GM12878 (cell line): ENCODE measurements around the gene CRAMP1. TPM values are rescaled to one million over a fixed set of nuclear protein-coding genes. Genes with fewer than 3 reads are reported as not detected.

ENCODE experiments used
- ATAC-seq: fragments of 200-7000 bp; cut with Tn5 transposase; 3 replicates; pipeline ENCODE4 v1.9.1; 2020; ENCODE audit warnings: mild to moderate bottlenecking, moderate library complexity
- BruUV-seq: library from RNA; stranded (reverse); fragments of 400-500 nt; replicated peaks from 2 replicates; lab custom pipeline; 2021; lab: Mats Ljungman, UMichigan
- CTCF ChIA-PET: fragments of 300-600 bp; sonication (Branson Sonifier 250); formaldehyde crosslinking; extraction: SDS; loops from one replicate; lab custom pipeline; 2021; ENCODE audit warnings: inconsistent platforms; lab: Yijun Ruan, JAX
- POLR2A ChIA-PET: fragments of 350-600 bp; formaldehyde crosslinking; extraction: SDS; loops from one replicate; lab custom pipeline; 2021; ENCODE audit warnings: inconsistent platforms; lab: Charles Lee
- RAD21 ChIA-PET: fragments of 300-600 bp; sonication (Branson Sonifier 250); formaldehyde crosslinking; loops from one replicate; lab custom pipeline; 2023; ENCODE audit warnings: antibody characterized with exemption; ENCODE audit not compliant: unreplicated experiment; lab: Charles Lee
- SMC1A ChIA-PET: fragments of 300-600 bp; sonication (Branson Sonifier 250); formaldehyde crosslinking; loops from one replicate; lab custom pipeline; 2023; ENCODE audit not compliant: unreplicated experiment, uncharacterized antibody; lab: Charles Lee
- DNase-seq: peaks from one replicate; pipeline ENCODE4 v3.0.0-alpha.2; 2011; ENCODE audit warnings: low read depth, low spot score
- FAIRE-seq: peaks from 3 replicates; lab custom pipeline; 2011; peaks lifted over from hg19 to GRCh38; lab: Jason Lieb, UNC
- H2AFZ ChIP-seq: 2 replicates; pipeline ENCODE4 v1.6.0; 2011; ENCODE audit warnings: low read depth, low read length, control low read depth; ENCODE audit not compliant: control insufficient read depth
- H3K27ac ChIP-seq: 2 replicates; pipeline ENCODE4 v1.5.1; 2011; ENCODE audit warnings: control low read depth; ENCODE audit not compliant: control insufficient read depth, insufficient read depth
- H3K27me3 ChIP-seq, 2 experiments: replicated peaks in 1 of 2; 2 replicates each; pipeline versions ENCODE4 v1.6.0 to v1.6.1; 2011; ENCODE audit warnings: low read length in 1 of 2; ENCODE audit not compliant: control insufficient read depth in 2 of 2, insufficient read depth in 2 of 2
- H3K36me3 ChIP-seq, 2 experiments: 2 replicates each; pipeline ENCODE4 v1.5.1; 2011; ENCODE audit warnings: low read length in 1 of 2; ENCODE audit not compliant: control insufficient read depth in 2 of 2, insufficient read depth in 2 of 2
- H3K4me1 ChIP-seq: 2 replicates; pipeline ENCODE4 v1.6.1; 2011; ENCODE audit warnings: mild to moderate bottlenecking, low read length, moderate library complexity, mixed read lengths; ENCODE audit not compliant: control insufficient read depth, insufficient read depth
- H3K4me2 ChIP-seq: 2 replicates; pipeline ENCODE4 v1.6.0; 2011; ENCODE audit warnings: control low read depth; ENCODE audit not compliant: control insufficient read depth, insufficient read depth
- H3K4me3 ChIP-seq: fragments of 200-600 bp; sonication (generic); 2 replicates; pipeline ENCODE4 v1.5.1; 2016
- H3K79me2 ChIP-seq: 2 replicates; pipeline ENCODE4 v1.6.0; 2011; ENCODE audit warnings: low read length; ENCODE audit not compliant: control insufficient read depth, insufficient read depth
- H3K9ac ChIP-seq: 2 replicates; pipeline ENCODE4 v1.8.0; 2011; ENCODE audit warnings: low read length, control low read depth, mixed read lengths; ENCODE audit not compliant: control insufficient read depth, insufficient read depth
- H3K9me3 ChIP-seq: replicated peaks from 3 replicates; pipeline ENCODE4 v1.5.1; 2011; ENCODE audit warnings: mild to moderate bottlenecking, low read length; ENCODE audit not compliant: control insufficient read depth, insufficient read depth
- H4K20me1 ChIP-seq: 2 replicates; pipeline ENCODE4 v1.6.0; 2011; ENCODE audit not compliant: control insufficient read depth, insufficient read depth
- CREM ChIP-seq: IDR thresholded peaks from 2 replicates; pipeline ENCODE4 v1.6.1; 2014; ENCODE audit warnings: antibody characterized with exemption, low read depth
- EGR1 ChIP-seq, 2 experiments: IDR thresholded peaks; 1 replicate in 1 of 2; 2 replicates in 1 of 2; pipeline ENCODE4 v1.6.1; 2011 to 2012; ENCODE audit warnings: low read depth in 2 of 2, low read length in 2 of 2, borderline replicate concordance in 1 of 2, mild to moderate bottlenecking in 1 of 2, moderate library complexity in 1 of 2
- MAX ChIP-seq: IDR thresholded peaks from 2 replicates; pipeline ENCODE4 v1.6.1; 2012; ENCODE audit warnings: low read depth, low read length, improper control_type of control experiment
- MEF2B ChIP-seq: fragments of 450-650 bp; IDR thresholded peaks from 2 replicates; pipeline ENCODE4 v1.6.1; 2018; ENCODE audit warnings: mild to moderate bottlenecking, moderate library complexity; ENCODE audit not compliant: partially characterized antibody, poor library complexity, severe bottlenecking
- PAX8 ChIP-seq: fragments of 450-650 bp; IDR thresholded peaks from 2 replicates; pipeline ENCODE4 v1.6.1; 2017; ENCODE audit warnings: mild to moderate bottlenecking, moderate library complexity
- RAD21 ChIP-seq: IDR thresholded peaks from 2 replicates; pipeline ENCODE4 v1.6.1; 2011; ENCODE audit warnings: mild to moderate bottlenecking, low read depth, low read length, moderate library complexity; ENCODE audit not compliant: insufficient read depth
- SUZ12 ChIP-seq: fragments of 200-600 bp; sonication (generic); IDR thresholded peaks from one replicate; pipeline ENCODE4 v1.6.1; 2018; ENCODE audit warnings: antibody characterized with exemption, mild to moderate bottlenecking; ENCODE audit not compliant: unreplicated experiment
- ZSCAN29 ChIP-seq: fragments of 450-650 bp; IDR thresholded peaks from 2 replicates; pipeline ENCODE4 v1.6.1; 2017; ENCODE audit warnings: mild to moderate bottlenecking, moderate library complexity
- WGBS: methylation state at CpG from one replicate; pipeline ENCODE4 v1.1.6; 2016; ENCODE audit warnings: low lambda C conversion rate; ENCODE audit not compliant: insufficient replicate concordance, insufficient coverage; ENCODE audit errors: missing lambda C conversion rate; 5-methylcytosine and 5-hydroxymethylcytosine counted together
- in situ Hi-C: fragments of 300-500 bp; cut with MboI; formaldehyde crosslinking; loops from 9 replicates; pipeline ENCODE4 v1.14.3; 2018; ENCODE audit warnings: mixed read lengths
- intact Hi-C: fragments of 100-400 bp; cut with micrococcal nuclease; formaldehyde crosslinking; loops from one replicate; pipeline ENCODE4 v1.14.2; 2022; ENCODE audit not compliant: unreplicated experiment
- polyA plus RNA-seq, 11 experiments: library from polyadenylated mRNA; depleted of rRNA in 4 of 11; unstranded in 6 of 11; stranded (reverse) in 5 of 11; fragments of >200 nt; fragmentation: Nextera tagmentation in 4 of 11; fragmentation: Illumina TruSeq in 1 of 11; extraction: Ambion mirVana in 4 of 11; extraction: Trizol in 1 of 11; gene quantifications; 1 replicate in 1 of 11; 2 replicates in 10 of 11; pipeline versions ENCODE4 v1.2.1 to v1.2.3, GENCODE V29; 2011 to 2016; ENCODE audit warnings: inconsistent platforms in 2 of 11, missing spikeins in 2 of 11, low read depth in 1 of 11
- total RNA-seq, 4 experiments: library from RNA; depleted of rRNA in 3 of 4; stranded (reverse); fragments of >200 nt in 3 of 4; fragmentation: Illumina TruSeq in 1 of 4; extraction: Trizol in 1 of 4; gene quantifications; 2 replicates each; pipeline versions ENCODE4 v1.2.1 to v1.2.3, GENCODE V29; 2013 to 2021

The CRAMP1 gene
- total and polyA plus RNA-seq, 10 of the 15 experiments (the other 5 are each of a cell fraction or from before 2014, with no cell fraction given), result 0.37 to 9.8 (median 3.9) TPM

DNA sequence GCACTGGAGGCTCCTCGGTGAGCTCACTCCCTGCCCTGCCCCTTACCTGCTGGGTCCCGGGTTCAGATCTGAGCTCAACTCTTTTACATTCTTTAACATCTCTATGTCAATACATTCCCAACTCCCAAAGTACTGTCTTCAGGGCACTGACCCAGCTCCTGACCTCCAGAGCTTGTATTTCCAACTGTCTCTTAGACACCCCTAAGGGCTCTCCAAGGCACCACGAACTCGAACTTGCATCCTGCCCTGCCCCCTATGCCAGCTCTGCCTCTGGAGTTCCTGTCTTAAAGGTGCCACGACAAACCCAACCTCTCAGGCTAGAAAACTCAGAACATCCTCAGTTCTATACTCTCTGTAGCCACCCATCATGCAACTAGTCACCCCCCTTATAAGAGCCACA is 38.9 kb upstream of the CRAMP1 start:
- intact Hi-C loops, result no loop called here

GRCh38 chr16:1575578-1575977 is 36.6 kb upstream of the CRAMP1 start:
- Histone ChIP-seq H3K4me3 (no peak overlapping the region), H3K4me1 (no peaks in the 10 kb centered on the region), H3K36me3 (no peaks in the 10 kb centered on the region), H3K79me2 (no peaks in the 10 kb centered on the region), H3K27ac (no peak overlapping the region), H3K9me3 (no peaks in the 10 kb centered on the region), H3K9ac (no peak overlapping the region), H3K27me3 (no peaks in the 10 kb centered on the region), H4K20me1 (no peaks in the 10 kb centered on the region), H2AFZ (no peak overlapping the region), H3K4me2 (no peak overlapping the region)
- ChIA-PET POLR2A (interaction anchor here (0.7 kb wide), 1 partner anchor 464 kb away, joined by 3 read pairs; no protein-coding TSS in a partner anchor), SMC1A (no interaction called here), RAD21 (no interaction called here), CTCF (no interaction called here)
- BruUV-seq, result no TSS peak
- ATAC-seq, result no peak
- FAIRE-seq, result no peak
- intact Hi-C loops, result no loop called here
- TF ChIP-seq EGR1 (IDR thresholded peaks at IDR 0.05; ENCODE audit: borderline replicate concordance in 1 of 2, low read depth in 2 of 2, low read length in 2 of 2) (no peak), MAX (no peak), ZSCAN29 (no peak), CREM (no peak), MEF2B (no peak), RAD21 (no peak)
- in situ Hi-C loops, result no loop called here
- no peak for DNase-seq

More for the DNA sequence above, 38.9 kb upstream of the CRAMP1 start:
- H2AFZ ChIP-seq, result no peak overlapping the region
- H3K27ac ChIP-seq, result no peak overlapping the region
- SMC1A ChIA-PET, result no interaction called here
- RAD21 ChIA-PET, result no interaction called here
- H3K4me2 ChIP-seq, result no peak overlapping the region
- H3K27me3 ChIP-seq, result no peaks in the 10 kb centered on the region
- no peaks in the 10 kb centered on the region for H3K9me3 ChIP-seq
- H3K36me3 ChIP-seq, result no peaks in the 10 kb centered on the region
- DNase-seq, result no peak
- H4K20me1 ChIP-seq, result no peaks in the 10 kb centered on the region
- FAIRE-seq, result no peak
- in situ Hi-C loops, result no loop called here
- no peaks in the 10 kb centered on the region for H3K79me2 ChIP-seq
- no peaks in the 10 kb centered on the region for H3K4me1 ChIP-seq
- TF ChIP-seq PAX8, result no peak
- TF ChIP-seq SUZ12, result no peak
- no peak for ATAC-seq
- WGBS, result 57% methylated on average over 5 of the region's 5 CpGs
- no TSS peak for BruUV-seq
- H3K9ac ChIP-seq, result no peak overlapping the region
- CTCF ChIA-PET, result interaction anchor here (0.7 kb wide), 1 partner anchor 370 kb away, joined by 3 read pairs; no protein-coding TSS in a partner anchor
- H3K4me3 ChIP-seq, result no peak overlapping the region
- POLR2A ChIA-PET, result no interaction called here
